Measurements from ENCODE around the gene SMIM31.

GRCh38 chr4:164765833-164766232 is 11.9 kb downstream of the SMIM31 start:
- TF ChIP-seq CTCF (IDR thresholded peaks at IDR 0.05) (no peak), POLR2A (IDR thresholded peaks at IDR 0.05) (no peak)
